ENCODE results near the gene IKBIP. TPM values are rescaled to one million over a fixed set of nuclear protein-coding genes. Genes with fewer than 3 reads are reported as not detected.

IKBIP gene
- 10 to 100 TPM; 17.2 to 30.7 (median 19.9) TPM for total RNA-seq
- polyA plus RNA-seq, result 10 to 100 TPM; 13.5 to 16.5 (median 13.9) TPM
- long read RNA-seq, donor 1, transcript IKBIP-202 (3 exons, 1,645 nt), result minor isoform, 12 of 29 reads
- long read RNA-seq, donor 1, transcript IKBIP-201 (3 exons, 3,189 nt), result major isoform, 15 of 29 reads
- long read RNA-seq, donor 1, partial matches to known transcripts, result 0 of 29 reads
- long read RNA-seq, donor 1, other reads (novel, unspliced or antisense), result 0 of 29 reads
- long read RNA-seq, donor 2, transcript IKBIP-201 (3 exons, 3,189 nt), result minor isoform, 7 of 24 reads
- long read RNA-seq, donor 2, transcript IKBIP-202 (3 exons, 1,645 nt), result major isoform, 13 of 24 reads
- long read RNA-seq, donor 2, partial matches to known transcripts, result 0 of 24 reads
- long read RNA-seq, donor 2, other reads (novel, unspliced or antisense), result 0 of 24 reads

GRCh38 chr12:98644712-98645571 lies at the start of gene IKBIP, which contains the start of gene APAF1:
Gene IKBIP, minus strand, starts transcription at chr12:98644788. Its CDS starts 87 bp downstream, at chr12:98644701.
Gene APAF1, plus strand, starts transcription at chr12:98645290. Its CDS starts 3,070 bp downstream, at chr12:98648360.
- peak within 1 kb of the TSS; percentile 74 to 98 (median 96) for H3K27ac ChIP-seq
- peaks cover 16 to 75% (median 39%) of the 10 kb centered on the region in 6 donors for H3K4me1 ChIP-seq
- intact Hi-C loops (cut with DNase I; ENCODE audit: low total_unique reads), result loop anchor here (5.0 kb wide), 1 partner anchor 53 kb away; the partner anchor contains the start of gene SLC25A3
- peak within 1 kb of the TSS; percentile 89 to 99 (median 96) for H3K4me3 ChIP-seq
- TF ChIP-seq POLR2A (IDR thresholded peaks at IDR 0.05) (peak; percentile 11 to 67 (median 42)), CTCF (IDR thresholded peaks at IDR 0.05 in 8 of 11, conservative IDR thresholded peaks at IDR 0.05 in 3 of 11) (peak in 1 of 11 experiments; percentile 38), POLR2AphosphoS5 (IDR thresholded peaks at IDR 0.05) (peak; percentile 91 to 95 (median 93))
- 0 to 1% (median 0%) methylated on average over 42 to 91 of the region's 91 CpGs for WGBS, 5 donors
- no peaks in the 10 kb centered on the region for H3K27me3 ChIP-seq (replicated peaks in 1 of 7)
- peaks cover 0 to 22% (median 9%) of the 10 kb centered on the region in 6 donors for H3K36me3 ChIP-seq
- DNase-seq, result peak; percentile 100
- no peaks in the 10 kb centered on the region for H3K9me3 ChIP-seq

GRCh38 chr12:98691351-98691750 lies 46.8 kb upstream of the IKBIP start:
- peaks cover 0 to 100% (median 38%) of the 10 kb centered on the region in 6 donors for H3K36me3 ChIP-seq

GRCh38 chr12:98686603-98687002 lies 42.0 kb upstream of the IKBIP start:
- intact Hi-C loops (cut with DNase I; ENCODE audit: low total_unique reads), result no loop called here
- no peaks in the 10 kb centered on the region for H3K9me3 ChIP-seq

More at GRCh38 chr12:98691351-98691750, 46.8 kb upstream of the IKBIP start:
- H3K4me1 ChIP-seq, result peaks cover 0 to 15% (median 0%) of the 10 kb centered on the region in 6 donors
- no peak overlapping the region for H3K4me3 ChIP-seq
- no peaks in the 10 kb centered on the region for H3K9me3 ChIP-seq
- peak overlapping the region in 1 of 8 donors; percentile 50 for H3K27ac ChIP-seq
- H3K27me3 ChIP-seq (replicated peaks in 1 of 7), result no peaks in the 10 kb centered on the region
- intact Hi-C loops (cut with DNase I; ENCODE audit: low total_unique reads), result no loop called here
- no peak for DNase-seq
- TF ChIP-seq CTCF (IDR thresholded peaks at IDR 0.05 in 8 of 11, conservative IDR thresholded peaks at IDR 0.05 in 3 of 11) (no peak), POLR2AphosphoS5 (IDR thresholded peaks at IDR 0.05) (no peak), POLR2A (IDR thresholded peaks at IDR 0.05) (no peak)

More at GRCh38 chr12:98686603-98687002, 42.0 kb upstream of the IKBIP start:
- H3K4me1 ChIP-seq, result peaks cover 0 to 12% (median 0%) of the 10 kb centered on the region in 6 donors
- DNase-seq, result no peak
- no peak overlapping the region for H3K4me3 ChIP-seq
- no peak for TF ChIP-seq POLR2AphosphoS5 (IDR thresholded peaks at IDR 0.05)
- TF ChIP-seq POLR2A (IDR thresholded peaks at IDR 0.05), result no peak
- TF ChIP-seq CTCF (IDR thresholded peaks at IDR 0.05 in 8 of 11, conservative IDR thresholded peaks at IDR 0.05 in 3 of 11), result no peak
- H3K27me3 ChIP-seq (replicated peaks in 1 of 7), result no peaks in the 10 kb centered on the region
- H3K27ac ChIP-seq, result no peak overlapping the region
- 86 to 96% (median 95%) methylated on average over 2 of the region's 2 CpGs for WGBS, 5 donors
- peaks cover 0 to 100% (median 69%) of the 10 kb centered on the region in 6 donors for H3K36me3 ChIP-seq
